Activated effector memory CD4-positive, alpha-beta T cell treated with Interleukin-2 at 50 U/mL for 16 hours (primary cell): ENCODE measurements around the gene TRAPPC14.
A peak's percentile ranks its signal among the peaks of the same experiment; 100 is the strongest.

Source experiments
- DNase-seq: peaks from one replicate; pipeline ENCODE4 v3.0.0-alpha.2; 2020

TRAPPC14 gene

DNA sequence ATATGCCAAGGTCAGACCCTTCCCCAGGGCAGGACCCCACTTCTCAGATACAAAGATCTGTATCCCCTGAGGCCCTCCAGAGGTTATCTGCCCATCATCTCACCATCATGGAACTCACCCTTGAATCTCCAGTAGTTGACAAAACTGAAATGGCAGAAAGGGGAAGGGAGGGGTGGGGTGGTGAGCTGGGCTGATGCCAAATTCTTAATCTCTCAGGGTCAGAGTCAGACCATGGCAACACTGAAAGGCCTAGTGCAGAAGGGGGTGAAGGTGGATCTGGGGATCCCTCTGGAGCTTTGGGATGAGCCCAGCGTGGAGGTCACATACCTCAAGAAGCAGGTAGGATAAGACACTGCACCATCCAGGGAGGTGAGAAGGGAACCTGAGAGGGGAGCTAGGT lies 36.0 kb downstream of the TRAPPC14 start:
- DNase-seq = no peak

DNA sequence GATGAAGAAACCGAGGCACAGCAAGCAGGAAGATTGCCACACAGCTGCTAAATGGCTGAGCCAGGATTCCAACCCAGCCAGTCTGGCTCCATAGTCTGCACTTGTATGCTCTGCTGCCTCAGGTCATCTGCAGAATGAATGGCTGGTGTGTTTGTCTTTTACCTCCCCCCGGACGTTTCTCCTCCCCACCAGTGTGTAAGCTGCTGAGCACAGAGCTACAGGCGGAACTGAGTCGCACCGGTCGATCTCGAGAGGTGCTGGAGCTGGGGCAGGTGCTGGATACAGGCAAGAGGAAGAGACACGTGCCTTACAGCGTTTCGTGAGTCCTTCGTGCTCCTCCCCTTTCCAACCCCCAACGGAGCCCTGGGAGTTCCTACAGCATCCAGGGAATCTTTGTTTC lies 36.5 kb downstream of the TRAPPC14 start:
- no peak for DNase-seq

DNA sequence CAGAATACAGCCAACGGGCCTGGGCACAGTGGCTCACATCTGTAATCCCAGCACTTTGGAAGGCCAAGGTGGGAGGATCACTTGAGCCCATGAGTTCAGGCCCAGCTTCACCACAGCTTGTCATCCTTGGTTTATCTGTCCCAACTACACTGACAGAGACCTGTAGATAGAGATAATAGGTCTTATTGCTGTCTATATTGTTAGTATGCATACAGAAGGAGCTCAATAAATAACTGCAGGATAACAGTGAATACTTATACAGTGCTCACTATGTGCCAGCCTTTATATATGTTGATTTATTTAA lies 37.8 kb downstream of the TRAPPC14 start:
- DNase-seq = no peak

DNA sequence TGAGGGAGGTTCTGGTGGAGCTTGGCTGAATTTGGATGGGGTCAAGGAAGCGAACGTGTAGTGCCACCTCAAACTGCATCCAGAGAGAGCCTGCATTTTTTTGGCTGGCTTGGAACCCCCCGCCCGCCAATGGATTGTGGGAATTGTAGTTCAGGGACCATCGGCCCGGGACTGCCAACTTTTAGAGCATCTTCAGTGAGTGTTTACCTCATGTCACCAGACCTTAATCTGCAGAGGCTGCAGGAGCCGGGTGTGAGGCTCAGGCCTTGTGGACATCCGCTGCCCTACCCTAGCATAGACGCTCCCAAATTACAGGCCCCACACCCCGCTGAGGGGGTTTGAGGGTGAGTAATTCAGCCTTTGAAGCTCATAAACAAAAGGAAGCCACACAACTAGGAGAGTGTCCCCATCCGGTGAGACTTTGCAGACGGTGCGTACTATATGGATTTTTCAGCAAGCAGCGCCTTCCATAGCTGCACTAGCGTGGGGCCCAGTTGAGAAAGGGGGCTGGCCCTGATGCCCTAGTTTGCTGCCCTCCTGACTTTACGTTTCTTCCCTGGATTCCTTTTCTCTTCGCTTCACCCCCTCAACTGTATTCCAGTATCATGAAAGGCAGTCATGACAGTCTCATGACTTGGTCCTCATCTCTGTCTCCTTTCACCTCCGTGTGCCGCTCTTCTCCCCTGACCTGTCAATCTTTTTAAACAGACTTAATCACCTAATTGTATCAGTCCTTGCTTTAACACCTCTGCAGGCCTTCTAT lies 38.4 kb downstream of the TRAPPC14 start:
- peak; percentile 70 for DNase-seq

DNA sequence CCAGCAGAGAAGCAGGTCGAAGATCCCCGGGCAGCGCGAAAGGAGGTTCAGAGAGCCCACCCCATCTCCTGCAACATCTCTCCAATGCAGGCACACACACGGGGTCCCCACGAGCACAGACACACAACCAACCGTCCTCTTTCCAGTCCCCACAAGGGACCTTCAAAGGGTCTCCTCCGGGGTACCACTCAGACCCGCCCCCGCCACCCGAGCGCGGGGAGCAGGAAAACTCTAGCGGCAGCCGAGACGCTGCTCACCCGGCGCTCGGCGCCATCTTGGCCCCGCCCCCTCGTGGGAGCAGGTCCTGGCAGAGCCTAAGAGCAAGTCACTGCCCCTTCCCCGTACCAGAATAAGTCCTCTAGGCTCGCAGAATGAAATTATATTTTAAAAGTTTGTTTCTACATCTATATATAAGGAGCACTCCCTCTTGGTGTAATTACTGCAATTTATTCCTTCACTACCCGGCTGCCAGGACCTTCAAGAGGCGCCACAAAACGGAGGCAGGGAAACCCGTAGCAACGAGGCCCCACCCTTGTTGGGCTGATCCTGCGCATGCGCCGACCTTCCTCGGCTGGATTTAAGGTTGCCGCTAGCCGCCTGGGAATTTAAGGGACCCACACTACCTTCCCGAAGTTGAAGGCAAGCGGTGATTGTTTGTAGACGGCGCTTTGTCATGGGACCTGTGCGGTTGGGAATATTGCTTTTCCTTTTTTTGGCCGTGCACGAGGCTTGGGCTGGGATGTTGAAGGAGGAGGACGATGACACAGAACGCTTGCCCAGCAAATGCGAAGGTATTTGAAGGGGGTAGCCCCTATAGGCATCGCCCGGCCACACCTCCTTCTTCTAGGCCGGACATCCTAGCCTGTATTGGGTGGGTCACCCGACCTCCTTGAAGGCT lies 39.2 kb downstream of the TRAPPC14 start, which contains the start of the genes CNPY4 and TAF6:
Gene CNPY4 (plus strand): TSS at position 563 of the 898 bp plus-strand sequence. CDS start 111 bp downstream, at position 674.
Gene TAF6 (minus strand): TSS at position 287 of the 898 bp plus-strand sequence. CDS start 5,149 bp downstream, outside the sequence.
- DNase-seq = peak; percentile 90

DNA sequence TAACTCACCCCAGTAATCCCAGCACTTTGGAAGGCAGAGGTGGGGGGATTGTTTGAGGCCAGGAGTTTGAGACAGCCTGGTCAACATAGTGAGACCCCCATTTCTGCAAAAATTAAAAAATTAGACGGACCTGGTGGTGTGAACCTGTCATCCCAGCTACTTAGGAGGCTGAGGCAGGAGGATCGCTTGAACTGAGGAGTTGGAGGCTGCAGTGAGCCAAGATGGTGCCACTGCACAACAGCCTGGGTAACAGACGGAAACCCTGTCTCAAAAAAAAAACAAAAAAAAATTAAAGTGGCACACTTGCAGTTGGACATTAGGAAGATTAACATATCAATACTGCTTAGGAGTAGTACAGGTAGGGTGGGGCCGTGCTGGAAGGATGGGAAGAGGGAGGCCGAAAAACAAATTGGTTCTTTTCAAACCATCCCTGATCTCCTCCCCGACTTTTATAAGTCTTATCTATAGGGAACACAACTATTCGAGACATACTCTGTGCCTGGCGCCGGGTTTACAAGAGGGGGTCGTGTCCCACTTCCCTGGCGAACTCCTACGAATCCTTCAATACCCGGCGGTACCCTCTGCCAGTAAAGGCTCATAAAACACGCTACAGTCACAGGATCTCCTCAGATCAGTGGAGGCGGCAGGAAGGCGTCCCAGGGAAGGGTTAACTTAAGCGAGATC lies 40.0 kb downstream of the TRAPPC14 start:
- DNase-seq = no peak

DNA sequence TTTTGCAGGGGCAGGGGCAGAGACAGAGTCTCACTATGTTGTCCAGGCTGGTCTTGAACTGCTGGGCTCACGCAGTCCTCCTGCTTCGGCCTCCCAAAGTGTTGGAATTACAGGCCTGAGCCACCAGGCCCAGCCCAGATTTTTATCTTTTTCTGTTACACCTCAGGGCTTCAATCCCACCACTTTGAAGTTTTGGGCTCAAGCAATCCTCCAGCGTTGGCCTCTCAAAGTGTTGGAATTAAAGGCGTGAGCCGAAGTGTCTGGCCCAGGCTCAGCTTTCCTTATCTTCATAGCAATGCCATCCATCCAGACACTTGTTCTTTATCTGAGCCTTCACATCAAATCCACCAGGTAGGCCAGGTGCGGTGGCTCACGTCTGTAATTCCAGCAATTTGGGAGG lies 43.5 kb downstream of the TRAPPC14 start:
- no peak for DNase-seq

DNA sequence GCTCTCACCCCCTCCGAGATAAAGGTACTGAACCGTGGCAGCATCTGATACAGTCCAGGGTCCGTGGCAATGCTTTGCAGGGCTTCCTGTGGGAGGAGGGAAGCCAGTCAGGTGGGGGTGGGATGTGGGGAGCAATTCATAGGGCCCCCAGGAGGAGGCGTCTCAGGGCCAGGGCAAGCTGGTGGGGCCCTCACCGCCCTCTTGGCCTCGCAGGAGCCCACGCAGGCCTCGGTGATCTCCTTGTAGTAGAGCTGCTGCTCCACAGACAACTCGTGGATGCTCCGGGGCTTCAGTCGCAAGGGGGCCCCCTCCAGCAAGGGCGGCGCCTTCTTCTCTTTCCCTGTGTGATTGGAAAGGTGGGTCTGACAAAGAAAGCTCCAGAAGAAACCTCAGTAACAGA lies 46.6 kb downstream of the TRAPPC14 start:
- no peak for DNase-seq

DNA sequence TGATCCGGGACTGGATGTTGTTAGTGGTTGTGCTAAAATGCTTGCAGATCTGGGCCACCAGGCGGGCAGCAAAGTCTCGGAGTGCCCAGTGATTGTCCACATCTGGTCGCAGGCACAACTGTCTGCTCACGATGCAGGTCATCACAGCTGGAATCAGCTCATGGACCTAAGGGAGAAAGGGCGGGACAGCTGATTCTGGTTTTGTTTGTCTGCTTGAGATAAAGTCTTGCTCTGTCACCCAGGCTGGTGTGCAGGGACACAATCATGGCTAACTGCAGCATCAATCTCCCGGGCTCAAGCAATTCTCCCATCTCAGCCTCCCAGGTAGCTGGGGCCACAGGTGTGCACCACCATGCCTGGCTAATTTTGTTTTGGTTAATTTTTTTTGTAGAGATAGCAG lies 47.4 kb downstream of the TRAPPC14 start:
- DNase-seq = no peak

DNA sequence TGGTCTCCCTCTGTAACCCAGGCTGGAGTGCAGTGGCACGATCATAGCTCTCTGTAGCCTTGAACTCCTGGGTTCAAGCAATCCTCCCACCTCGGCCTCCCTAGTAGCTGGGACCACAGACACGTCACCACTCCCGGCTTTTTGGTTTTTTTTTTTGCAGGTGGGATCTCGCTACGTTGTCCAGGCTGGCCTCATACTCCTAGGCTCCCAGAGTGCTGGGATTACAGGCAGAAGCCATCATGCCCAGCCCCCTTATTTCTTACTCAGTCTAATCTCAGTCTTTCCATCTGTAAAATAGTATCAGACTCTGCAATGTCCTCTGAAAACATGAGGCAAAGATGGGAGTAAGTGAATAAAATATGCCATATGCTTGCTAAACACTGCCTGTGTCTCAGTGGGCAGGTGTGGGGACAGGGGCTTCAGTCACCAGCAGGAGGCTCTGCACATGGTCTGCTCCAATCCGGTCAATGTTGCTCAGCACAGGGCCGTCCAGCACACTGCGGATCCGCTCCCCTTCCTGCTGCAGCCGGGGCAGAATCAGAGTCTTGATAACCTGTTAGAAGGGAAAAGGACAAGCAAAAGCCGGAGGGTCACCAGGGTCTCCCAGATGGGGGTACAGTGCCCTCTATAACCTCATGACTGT lies 48.9 kb downstream of the TRAPPC14 start:
- no peak for DNase-seq

DNA sequence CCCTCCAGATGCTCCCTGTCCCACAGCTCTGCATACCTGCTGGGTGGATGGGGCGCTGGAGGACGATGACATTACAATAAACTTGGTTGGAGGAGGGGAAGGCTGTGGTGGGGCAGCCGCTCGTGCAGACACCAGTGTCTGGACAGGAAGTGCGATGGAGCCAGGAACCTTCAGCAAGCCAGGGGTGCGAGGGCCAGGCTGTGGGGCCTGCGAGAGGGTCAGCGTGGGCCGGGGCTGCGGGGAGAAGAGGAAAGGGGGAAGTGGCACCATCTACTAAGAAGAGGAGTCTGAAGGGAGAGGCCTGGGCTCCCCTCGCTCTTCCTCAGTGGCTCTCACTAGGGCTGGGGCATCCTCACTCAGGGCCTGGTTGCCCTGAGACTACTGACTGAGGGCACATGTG lies 50.6 kb downstream of the TRAPPC14 start:
- no peak for DNase-seq

DNA sequence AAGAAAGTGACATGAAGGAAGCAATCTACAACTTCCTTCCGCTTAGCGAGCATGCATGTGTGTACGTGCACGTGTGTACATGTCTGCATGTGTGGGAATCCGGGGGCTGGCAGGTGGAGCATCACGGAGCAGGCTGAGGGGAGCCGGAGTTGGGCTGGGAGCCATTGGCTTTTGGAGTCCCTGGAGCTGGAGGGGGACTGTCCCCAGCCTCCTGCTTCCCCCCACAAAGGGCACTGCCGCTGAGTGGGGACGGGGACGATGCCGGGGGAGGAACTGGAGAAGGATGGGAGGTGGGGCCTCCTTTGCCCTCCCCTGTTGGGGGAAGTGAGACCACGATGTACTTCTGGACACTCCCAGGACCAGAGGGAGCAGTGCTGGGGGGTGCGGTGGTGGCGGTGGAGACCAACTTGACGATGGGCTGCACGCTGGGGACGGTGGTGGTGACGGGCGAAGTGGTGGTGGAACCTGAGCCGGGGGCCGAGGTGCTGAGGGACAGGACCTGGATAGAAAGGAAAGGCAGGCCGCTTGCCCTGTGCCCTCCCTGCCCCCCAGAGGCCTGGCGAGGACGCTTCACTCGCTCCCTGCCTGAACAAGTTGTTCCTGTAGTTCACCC lies 51.3 kb downstream of the TRAPPC14 start:
- no peak for DNase-seq

DNA sequence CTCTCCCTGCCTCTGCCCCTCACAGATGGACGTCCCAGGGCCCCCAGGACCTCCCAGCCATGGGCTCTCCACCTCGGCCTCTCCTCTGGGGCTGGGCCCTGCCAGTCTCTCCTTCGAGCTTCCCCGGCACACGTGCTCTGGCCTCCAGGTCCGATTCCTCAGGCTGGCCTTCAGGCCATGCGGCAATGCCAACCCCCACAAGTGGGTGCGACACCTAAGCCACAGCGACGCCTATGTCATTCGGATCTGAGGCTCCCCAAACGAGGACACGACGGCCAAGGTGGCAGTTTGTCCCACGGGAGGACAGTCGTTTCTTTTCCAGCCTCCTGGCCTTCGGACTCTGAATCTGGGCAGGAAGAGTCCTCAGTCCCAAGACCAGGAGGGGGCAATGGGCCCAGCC lies 51.9 kb downstream of the TRAPPC14 start:
- DNase-seq = no peak

DNA sequence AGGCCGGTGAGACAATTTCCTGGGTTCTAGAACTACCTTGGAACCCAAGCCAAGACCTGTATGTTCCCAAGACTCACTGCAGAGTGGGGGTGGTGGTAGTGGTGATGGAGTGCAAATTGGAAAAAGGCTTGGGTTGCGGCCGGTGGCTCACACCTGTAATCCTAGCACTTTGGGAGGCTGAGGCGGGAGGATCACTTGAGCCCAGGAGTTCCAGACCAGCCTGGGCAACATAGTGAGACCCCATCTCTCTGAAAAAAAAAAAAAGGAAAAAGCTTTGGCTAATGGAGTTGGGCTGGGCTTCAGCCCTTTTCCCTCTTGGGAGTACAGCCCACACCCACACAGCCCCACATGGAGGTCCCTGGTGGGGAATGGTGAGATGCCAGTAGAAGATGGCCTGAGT lies 53.0 kb downstream of the TRAPPC14 start:
- DNase-seq = no peak
